Neural cell (in vitro differentiated cells): Measurements from ENCODE around the gene PDPK1.

Source experiments
- EP300 ChIP-seq: fragments of 450-650 bp; conservative IDR thresholded peaks from 2 replicates; pipeline ENCODE4 v1.6.1; 2014; ENCODE audit warnings: antibody characterized with exemption, mild to moderate bottlenecking, moderate library complexity; ENCODE audit not compliant: poor library complexity, severe bottlenecking
- EZH2 ChIP-seq: fragments of 200-600, 300-800 bp; shearing (Covaris generic), sonication (generic); IDR thresholded peaks from 2 replicates; pipeline ENCODE4 v1.6.1; 2014; ENCODE audit warnings: antibody characterized with exemption, low read length, borderline replicate concordance, mild to moderate bottlenecking; ENCODE audit not compliant: insufficient read depth, poor library complexity, severe bottlenecking
- POLR2AphosphoS5 ChIP-seq: IDR thresholded peaks from 2 replicates; pipeline ENCODE4 v1.6.1; 2012
- RAD21 ChIP-seq: fragments of 450-650 bp; conservative IDR thresholded peaks from 2 replicates; pipeline ENCODE4 v1.6.1; 2014; ENCODE audit warnings: antibody characterized with exemption, mild to moderate bottlenecking, moderate library complexity
- SMC3 ChIP-seq: fragments of 450-650 bp; conservative IDR thresholded peaks from 2 replicates; pipeline ENCODE4 v1.6.1; 2014; ENCODE audit warnings: antibody characterized with exemption, mild to moderate bottlenecking, moderate library complexity; ENCODE audit not compliant: poor library complexity
- TF ChIP-seq, protein P1 (sequence below): fragments of 450-650 bp; IDR thresholded peaks from 2 replicates; pipeline ENCODE4 v1.5.1; 2014; ENCODE audit warnings: antibody characterized with exemption, mild to moderate bottlenecking, moderate library complexity; ENCODE audit not compliant: poor library complexity, severe bottlenecking

GRCh38 chr16:2505695-2506094, 32.1 kb upstream of the PDPK1 start:
- TF ChIP-seq, protein P1, sequence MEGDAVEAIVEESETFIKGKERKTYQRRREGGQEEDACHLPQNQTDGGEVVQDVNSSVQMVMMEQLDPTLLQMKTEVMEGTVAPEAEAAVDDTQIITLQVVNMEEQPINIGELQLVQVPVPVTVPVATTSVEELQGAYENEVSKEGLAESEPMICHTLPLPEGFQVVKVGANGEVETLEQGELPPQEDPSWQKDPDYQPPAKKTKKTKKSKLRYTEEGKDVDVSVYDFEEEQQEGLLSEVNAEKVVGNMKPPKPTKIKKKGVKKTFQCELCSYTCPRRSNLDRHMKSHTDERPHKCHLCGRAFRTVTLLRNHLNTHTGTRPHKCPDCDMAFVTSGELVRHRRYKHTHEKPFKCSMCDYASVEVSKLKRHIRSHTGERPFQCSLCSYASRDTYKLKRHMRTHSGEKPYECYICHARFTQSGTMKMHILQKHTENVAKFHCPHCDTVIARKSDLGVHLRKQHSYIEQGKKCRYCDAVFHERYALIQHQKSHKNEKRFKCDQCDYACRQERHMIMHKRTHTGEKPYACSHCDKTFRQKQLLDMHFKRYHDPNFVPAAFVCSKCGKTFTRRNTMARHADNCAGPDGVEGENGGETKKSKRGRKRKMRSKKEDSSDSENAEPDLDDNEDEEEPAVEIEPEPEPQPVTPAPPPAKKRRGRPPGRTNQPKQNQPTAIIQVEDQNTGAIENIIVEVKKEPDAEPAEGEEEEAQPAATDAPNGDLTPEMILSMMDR = no peak
- TF ChIP-seq EP300 = no peak
- no peak for TF ChIP-seq SMC3
- no peak for TF ChIP-seq EZH2
- no peak for TF ChIP-seq POLR2AphosphoS5
- no peak for TF ChIP-seq RAD21
